Endodermal cell (in vitro differentiated cells): ENCODE data around the gene ACTN3. TPM values are rescaled to one million over a fixed set of nuclear protein-coding genes. Genes with fewer than 3 reads are reported as not detected.
A peak's percentile ranks its signal among the peaks of the same experiment; 100 is the strongest.

ENCODE experiments used
- DNase-seq: peaks from one replicate; pipeline ENCODE4 v3.0.0-alpha.2; 2017
- H3K27ac ChIP-seq: 2 replicates; pipeline ENCODE4 v1.5.1; 2013; ENCODE audit warnings: mild to moderate bottlenecking, low read depth, low read length, moderate library complexity
- H3K27me3 ChIP-seq: 2 replicates; pipeline ENCODE4 v1.6.1; 2013; ENCODE audit warnings: mild to moderate bottlenecking, low read length, moderate library complexity; ENCODE audit not compliant: insufficient read depth, control insufficient read depth, poor library complexity, severe bottlenecking
- H3K36me3 ChIP-seq: 2 replicates; pipeline ENCODE4 v1.7.0; 2013; ENCODE audit warnings: mild to moderate bottlenecking, low read length, moderate library complexity; ENCODE audit not compliant: control insufficient read depth, insufficient read depth
- H3K4me1 ChIP-seq: one replicate; pipeline ENCODE4 v1.7.0; 2013; ENCODE audit warnings: low read length; ENCODE audit not compliant: control insufficient read depth, insufficient read depth
- H3K4me3 ChIP-seq: 2 replicates; pipeline ENCODE4 v1.5.1; 2013; ENCODE audit warnings: mild to moderate bottlenecking, low read length, moderate library complexity
- H3K9ac ChIP-seq: 2 replicates; pipeline ENCODE4 v1.6.1; 2013; ENCODE audit warnings: mild to moderate bottlenecking, low read length, moderate library complexity; ENCODE audit not compliant: poor library complexity, severe bottlenecking; ENCODE audit errors: extremely low read depth
- H3K9me3 ChIP-seq: 2 replicates; pipeline ENCODE4 v1.6.1; 2013; ENCODE audit warnings: mild to moderate bottlenecking, low read length, moderate library complexity; ENCODE audit not compliant: control insufficient read depth
- H3K27ac Mint-ChIP-seq: 2 replicates; pipeline ENCODE4 v1.8.0; 2020; ENCODE audit warnings: mixed read lengths
- H3K27me3 Mint-ChIP-seq: 2 replicates; pipeline ENCODE4 v1.8.0; 2021; ENCODE audit warnings: mild to moderate bottlenecking, mixed read lengths; ENCODE audit not compliant: insufficient read depth
- H3K36me3 Mint-ChIP-seq: 2 replicates; pipeline ENCODE4 v1.8.0; 2020; ENCODE audit warnings: low read depth, mixed read lengths
- H3K4me1 Mint-ChIP-seq: 2 replicates; pipeline ENCODE4 v1.8.0; 2020; ENCODE audit warnings: mixed read lengths
- H3K4me3 Mint-ChIP-seq: 2 replicates; pipeline ENCODE4 v1.8.0; 2020; ENCODE audit warnings: mild to moderate bottlenecking, moderate library complexity, mixed read lengths
- H3K9me3 Mint-ChIP-seq: 2 replicates; pipeline ENCODE4 v1.8.0; 2020; ENCODE audit warnings: mild to moderate bottlenecking, mixed read lengths
- WGBS, 2 experiments: methylation state at CpG; one replicate each; pipeline versions ENCODE4 v1.1.5 to v1.1.7; 2013; ENCODE audit warnings: missing lambda C conversion rate in 2 of 2, mixed read lengths in 1 of 2; ENCODE audit not compliant: insufficient coverage in 1 of 2, insufficient read length in 1 of 2; 5-methylcytosine and 5-hydroxymethylcytosine counted together
- total RNA-seq, 2 donors: library from RNA; stranded (reverse); fragmentation: NEBNext Ultra II Directional in 1 of 2; extraction: Animal tissue kit (Norgen Biotek cat#: 25700) in 1 of 2; gene quantifications; 2 replicates in 1 of 2; 3 replicates in 1 of 2; pipeline ENCODE4 v1.2.1, GENCODE V29; 2021
- TF ChIP-seq, protein P1 (sequence below): fragments of 200-600 bp; sonication (generic); conservative IDR thresholded peaks from 2 replicates; pipeline ENCODE4 v1.5.0; 2021; ENCODE audit warnings: antibody characterized with exemption, mild to moderate bottlenecking

The ACTN3 gene
- total RNA-seq, 2 donors from 2014 or later: 1.7 to 5.3 TPM

DNA sequence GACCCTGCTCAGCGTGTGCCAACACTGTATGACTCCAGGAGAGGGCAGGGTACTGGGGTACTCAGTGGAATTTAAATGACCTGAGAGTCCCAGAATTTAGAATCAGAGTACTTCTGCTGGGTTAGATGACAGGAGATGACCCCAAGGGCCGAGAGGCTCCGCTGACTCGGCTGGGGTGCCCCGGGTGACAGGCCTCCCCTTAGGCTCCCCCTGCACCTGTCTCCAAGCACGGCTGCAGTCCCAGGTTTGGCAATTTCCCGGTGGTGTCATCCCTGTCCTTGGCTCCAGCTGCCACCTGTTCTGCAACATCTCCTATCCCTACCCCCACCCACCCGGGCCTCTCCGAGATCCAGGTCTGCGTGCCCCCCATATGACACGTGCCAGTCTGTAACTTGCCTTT lies 1.3 kb downstream of the ACTN3 start:
- H3K4me1 Mint-ChIP-seq: peaks cover 24% of the 10 kb centered on the region
- H3K4me1 ChIP-seq: no peaks in the 10 kb centered on the region
- H3K9me3 Mint-ChIP-seq: no peaks in the 10 kb centered on the region
- H3K9ac ChIP-seq: no peak overlapping the region
- H3K27me3 Mint-ChIP-seq: peaks cover 1% of the 10 kb centered on the region
- no peak for DNase-seq
- WGBS, 2 experiments: 83 to 84% methylated on average over 6 to 11 of the region's 11 CpGs
- peaks cover 3% of the 10 kb centered on the region for H3K36me3 Mint-ChIP-seq
- H3K4me3 ChIP-seq: no peak overlapping the region
- no peak overlapping the region for H3K27ac Mint-ChIP-seq
- no peaks in the 10 kb centered on the region for H3K27me3 ChIP-seq
- no peak overlapping the region for H3K27ac ChIP-seq
- H3K36me3 ChIP-seq: no peaks in the 10 kb centered on the region
- H3K4me3 Mint-ChIP-seq: no peak overlapping the region
- TF ChIP-seq, protein P1, sequence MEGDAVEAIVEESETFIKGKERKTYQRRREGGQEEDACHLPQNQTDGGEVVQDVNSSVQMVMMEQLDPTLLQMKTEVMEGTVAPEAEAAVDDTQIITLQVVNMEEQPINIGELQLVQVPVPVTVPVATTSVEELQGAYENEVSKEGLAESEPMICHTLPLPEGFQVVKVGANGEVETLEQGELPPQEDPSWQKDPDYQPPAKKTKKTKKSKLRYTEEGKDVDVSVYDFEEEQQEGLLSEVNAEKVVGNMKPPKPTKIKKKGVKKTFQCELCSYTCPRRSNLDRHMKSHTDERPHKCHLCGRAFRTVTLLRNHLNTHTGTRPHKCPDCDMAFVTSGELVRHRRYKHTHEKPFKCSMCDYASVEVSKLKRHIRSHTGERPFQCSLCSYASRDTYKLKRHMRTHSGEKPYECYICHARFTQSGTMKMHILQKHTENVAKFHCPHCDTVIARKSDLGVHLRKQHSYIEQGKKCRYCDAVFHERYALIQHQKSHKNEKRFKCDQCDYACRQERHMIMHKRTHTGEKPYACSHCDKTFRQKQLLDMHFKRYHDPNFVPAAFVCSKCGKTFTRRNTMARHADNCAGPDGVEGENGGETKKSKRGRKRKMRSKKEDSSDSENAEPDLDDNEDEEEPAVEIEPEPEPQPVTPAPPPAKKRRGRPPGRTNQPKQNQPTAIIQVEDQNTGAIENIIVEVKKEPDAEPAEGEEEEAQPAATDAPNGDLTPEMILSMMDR: peak; percentile 30
- no peaks in the 10 kb centered on the region for H3K9me3 ChIP-seq

GRCh38 chr11:66548774-66549630 lies 2.3 kb downstream of the ACTN3 start:
- Mint-ChIP-seq H3K27me3 (peaks cover 1% of the 10 kb centered on the region), H3K36me3 (no peaks in the 10 kb centered on the region), H3K9me3 (no peaks in the 10 kb centered on the region), H3K4me1 (peaks cover 16% of the 10 kb centered on the region), H3K27ac (no peak overlapping the region), H3K4me3 (no peak overlapping the region)
- no peak overlapping the region for H3K27ac ChIP-seq
- TF ChIP-seq, protein P1: no peak
- H3K4me3 ChIP-seq: no peak overlapping the region
- no peaks in the 10 kb centered on the region for H3K4me1 ChIP-seq
- no peaks in the 10 kb centered on the region for H3K9me3 ChIP-seq
- H3K9ac ChIP-seq: no peak overlapping the region
- WGBS, 2 experiments: 80 to 81% methylated on average over 11 to 16 of the region's 16 CpGs
- DNase-seq: no peak
- H3K36me3 ChIP-seq: no peaks in the 10 kb centered on the region
- no peaks in the 10 kb centered on the region for H3K27me3 ChIP-seq

DNA sequence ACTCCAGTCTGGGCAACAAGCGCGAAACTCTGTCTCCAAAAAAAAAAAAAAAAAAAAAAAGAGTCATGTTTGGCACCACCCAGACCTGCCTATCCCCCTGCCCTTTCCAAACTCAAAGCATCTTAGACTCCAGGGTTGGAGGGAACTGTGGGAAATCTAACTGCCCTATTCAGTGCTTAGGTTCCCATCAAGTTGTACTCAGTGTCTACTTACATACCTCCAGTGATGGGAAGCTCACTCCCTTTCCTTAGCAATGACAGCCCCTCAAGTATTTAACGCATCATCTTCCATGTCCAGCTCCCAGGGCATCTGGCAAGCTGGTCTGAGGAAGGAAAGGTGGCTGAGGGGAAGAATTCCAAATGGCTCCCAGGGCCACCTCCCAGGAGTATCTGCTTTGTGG lies 3.0 kb downstream of the ACTN3 start:
- Histone ChIP-seq H3K4me3 (no peak overlapping the region), H3K4me1 (no peaks in the 10 kb centered on the region), H3K36me3 (no peaks in the 10 kb centered on the region), H3K27me3 (no peaks in the 10 kb centered on the region), H3K9ac (no peak overlapping the region), H3K27ac (no peak overlapping the region), H3K9me3 (no peaks in the 10 kb centered on the region)
- Mint-ChIP-seq H3K4me3 (no peak overlapping the region), H3K27me3 (peaks cover 1% of the 10 kb centered on the region), H3K27ac (no peak overlapping the region), H3K4me1 (peaks cover 11% of the 10 kb centered on the region), H3K9me3 (no peaks in the 10 kb centered on the region), H3K36me3 (no peaks in the 10 kb centered on the region)
- 97% methylated on average over 3 of the region's 3 CpGs; no CpG with 5 or more reads in 1 of the 2 experiments for WGBS, 2 experiments
- no peak for DNase-seq
- TF ChIP-seq, protein P1: no peak
